ENCODE data around the gene ISLR. TPM values are rescaled to one million over a fixed set of nuclear protein-coding genes. Genes with fewer than 3 reads are reported as not detected.

ISLR gene
- total and polyA plus RNA-seq, 2 donors (not counting 1 experiment from before 2014, with no cell fraction given) = 14.0 to 17.3 TPM

GRCh38 chr15:74130849-74131627, 42.5 kb upstream of the ISLR start:
- no peaks in the 10 kb centered on the region for H3K36me3 ChIP-seq (ENCODE audit: control insufficient read depth, insufficient read depth, low read length)
- H3K27me3 ChIP-seq (ENCODE audit: control insufficient read depth, insufficient read depth, low read length) = peaks cover 77% of the 10 kb centered on the region
- no peaks in the 10 kb centered on the region for H3K4me1 ChIP-seq (ENCODE audit: control insufficient read depth, extremely low read depth, insufficient read depth, low read length)
- H3K9me3 ChIP-seq (ENCODE audit: control insufficient read depth, insufficient read depth, low read depth, low read length) = no peaks in the 10 kb centered on the region
- H3K27ac ChIP-seq (ENCODE audit: insufficient read depth, low read length) = no peak overlapping the region
- H3K4me3 ChIP-seq (replicated peaks in 1 of 4; ENCODE audit: control extremely low read depth in 1 of 4, insufficient read depth in 1 of 4, low read depth in 3 of 4, low read length in 4 of 4) = no peak overlapping the region
- TF ChIP-seq EZH2 (IDR thresholded peaks at IDR 0.05; ENCODE audit: low read length, missing control alignments) (no peak), CTCF (conservative IDR thresholded peaks at IDR 0.05 in 1 of 2, IDR thresholded peaks at IDR 0.05 in 1 of 2; ENCODE audit: low read depth in 1 of 2, low read length in 2 of 2) (no peak)
- H3K79me2 ChIP-seq (ENCODE audit: control insufficient read depth, insufficient read depth, low read length) = no peaks in the 10 kb centered on the region
- no peak overlapping the region for H3K4me2 ChIP-seq (ENCODE audit: extremely low read depth, insufficient read depth, low read length)
- H2AFZ ChIP-seq (ENCODE audit: low read length) = no peak overlapping the region
- H3K9ac ChIP-seq (ENCODE audit: insufficient read depth, low read length) = no peak overlapping the region
- no peaks in the 10 kb centered on the region for H4K20me1 ChIP-seq (ENCODE audit: control insufficient read depth, extremely low read depth, insufficient read depth, low read length)
- no peak for DNase-seq (ENCODE audit: low read depth in 2 of 2)

GRCh38 chr15:74131628-74132413, 41.7 kb upstream of the ISLR start:
- Histone ChIP-seq H3K4me1 (ENCODE audit: control insufficient read depth, extremely low read depth, insufficient read depth, low read length) (no peaks in the 10 kb centered on the region), H4K20me1 (ENCODE audit: control insufficient read depth, extremely low read depth, insufficient read depth, low read length) (no peaks in the 10 kb centered on the region), H3K9me3 (ENCODE audit: control insufficient read depth, insufficient read depth, low read depth, low read length) (no peaks in the 10 kb centered on the region), H3K4me2 (ENCODE audit: extremely low read depth, insufficient read depth, low read length) (no peak overlapping the region), H3K9ac (ENCODE audit: insufficient read depth, low read length) (no peak overlapping the region), H3K27ac (ENCODE audit: insufficient read depth, low read length) (no peak overlapping the region), H3K79me2 (ENCODE audit: control insufficient read depth, insufficient read depth, low read length) (no peaks in the 10 kb centered on the region), H3K4me3 (replicated peaks in 1 of 4; ENCODE audit: control extremely low read depth in 1 of 4, insufficient read depth in 1 of 4, low read depth in 3 of 4, low read length in 4 of 4) (no peak overlapping the region), H2AFZ (ENCODE audit: low read length) (no peak overlapping the region), H3K36me3 (ENCODE audit: control insufficient read depth, insufficient read depth, low read length) (no peaks in the 10 kb centered on the region), H3K27me3 (ENCODE audit: control insufficient read depth, insufficient read depth, low read length) (peaks cover 76% of the 10 kb centered on the region)
- no peak for DNase-seq (ENCODE audit: low read depth in 2 of 2)
- TF ChIP-seq CTCF (conservative IDR thresholded peaks at IDR 0.05 in 1 of 2, IDR thresholded peaks at IDR 0.05 in 1 of 2; ENCODE audit: low read depth in 1 of 2, low read length in 2 of 2) (no peak), EZH2 (IDR thresholded peaks at IDR 0.05; ENCODE audit: low read length, missing control alignments) (peak; percentile 55)

All from fibroblast of lung (primary cell).